ENCODE results near the gene VWF. TPM values are rescaled to one million over a fixed set of nuclear protein-coding genes. Genes with fewer than 3 reads are reported as not detected.

The VWF gene
- total and polyA plus RNA-seq, 2 of the 13 experiments (the other 11 are each of a cell fraction or from before 2014, with no cell fraction given), result 0.20 to 0.25 TPM

DNA sequence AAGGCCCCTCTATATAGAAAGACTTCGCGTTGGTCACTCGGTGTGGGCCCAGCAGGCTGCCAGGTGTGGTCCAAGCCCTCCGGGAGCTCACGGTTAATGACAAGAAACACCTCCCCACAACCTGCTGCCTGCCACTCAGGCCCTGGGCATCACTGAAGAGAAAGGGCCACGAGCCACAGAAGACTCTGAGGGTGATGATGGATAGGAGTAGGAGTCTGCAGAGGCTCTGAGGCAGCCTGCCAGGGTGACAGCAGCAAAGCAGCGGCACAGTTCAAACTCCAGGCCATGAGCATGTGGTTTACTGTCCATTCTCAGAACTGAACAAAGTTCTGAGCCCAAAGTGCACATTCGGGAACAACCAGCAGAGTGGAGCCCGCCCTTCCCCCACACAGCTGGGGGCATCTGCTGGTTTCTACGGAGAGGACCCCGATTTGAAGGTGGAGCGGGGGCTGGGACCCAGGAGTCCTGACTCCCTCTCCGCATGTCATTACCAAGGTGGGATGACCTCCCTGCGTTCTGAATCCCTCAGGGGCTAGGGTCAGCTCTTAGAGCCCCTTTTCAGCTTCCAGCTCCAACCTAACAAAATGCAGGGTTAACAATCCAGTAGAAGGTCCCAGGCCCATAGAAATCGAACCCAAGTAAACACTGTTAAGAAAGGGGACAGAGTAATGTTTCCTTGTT is 65.8 kb downstream of the VWF start (continued):
- TF ChIP-seq, protein P1, sequence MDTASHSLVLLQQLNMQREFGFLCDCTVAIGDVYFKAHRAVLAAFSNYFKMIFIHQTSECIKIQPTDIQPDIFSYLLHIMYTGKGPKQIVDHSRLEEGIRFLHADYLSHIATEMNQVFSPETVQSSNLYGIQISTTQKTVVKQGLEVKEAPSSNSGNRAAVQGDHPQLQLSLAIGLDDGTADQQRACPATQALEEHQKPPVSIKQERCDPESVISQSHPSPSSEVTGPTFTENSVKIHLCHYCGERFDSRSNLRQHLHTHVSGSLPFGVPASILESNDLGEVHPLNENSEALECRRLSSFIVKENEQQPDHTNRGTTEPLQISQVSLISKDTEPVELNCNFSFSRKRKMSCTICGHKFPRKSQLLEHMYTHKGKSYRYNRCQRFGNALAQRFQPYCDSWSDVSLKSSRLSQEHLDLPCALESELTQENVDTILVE (CRISPR knock-in tag; IDR thresholded peaks at IDR 0.05), result peak; percentile 65; the same call in 1 of the 2 replicates
- TF ChIP-seq, protein P2, sequence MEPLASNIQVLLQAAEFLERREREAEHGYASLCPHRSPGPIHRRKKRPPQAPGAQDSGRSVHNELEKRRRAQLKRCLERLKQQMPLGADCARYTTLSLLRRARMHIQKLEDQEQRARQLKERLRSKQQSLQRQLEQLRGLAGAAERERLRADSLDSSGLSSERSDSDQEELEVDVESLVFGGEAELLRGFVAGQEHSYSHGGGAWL (CRISPR knock-in tag; IDR thresholded peaks at IDR 0.05), result 0 out of 2 replicates have a peak, but pooled peaks have one; percentile 36
- TF ChIP-seq ELF3 (CRISPR knock-in tag; IDR thresholded peaks at IDR 0.05) (peak; percentile 30; the same call in 1 of the 2 replicates), ZFY (CRISPR knock-in tag; IDR thresholded peaks at IDR 0.05) (0 out of 2 replicates have a peak, but pooled peaks have one; percentile 30), IKZF1 (IDR thresholded peaks at IDR 0.05) (no peak), NCOA2 (CRISPR knock-in tag; IDR thresholded peaks at IDR 0.05) (peak; percentile 59), ARNT (IDR thresholded peaks at IDR 0.05) (no peak), ZNF766 (CRISPR knock-in tag; IDR thresholded peaks at IDR 0.05; ENCODE audit: borderline replicate concordance) (0 out of 2 replicates have a peak, but pooled peaks have one; percentile 50), SIX4 (CRISPR knock-in tag; IDR thresholded peaks at IDR 0.05) (peak; percentile 23; the same call in 1 of the 2 replicates)
- TF ChIP-seq, protein P3, sequence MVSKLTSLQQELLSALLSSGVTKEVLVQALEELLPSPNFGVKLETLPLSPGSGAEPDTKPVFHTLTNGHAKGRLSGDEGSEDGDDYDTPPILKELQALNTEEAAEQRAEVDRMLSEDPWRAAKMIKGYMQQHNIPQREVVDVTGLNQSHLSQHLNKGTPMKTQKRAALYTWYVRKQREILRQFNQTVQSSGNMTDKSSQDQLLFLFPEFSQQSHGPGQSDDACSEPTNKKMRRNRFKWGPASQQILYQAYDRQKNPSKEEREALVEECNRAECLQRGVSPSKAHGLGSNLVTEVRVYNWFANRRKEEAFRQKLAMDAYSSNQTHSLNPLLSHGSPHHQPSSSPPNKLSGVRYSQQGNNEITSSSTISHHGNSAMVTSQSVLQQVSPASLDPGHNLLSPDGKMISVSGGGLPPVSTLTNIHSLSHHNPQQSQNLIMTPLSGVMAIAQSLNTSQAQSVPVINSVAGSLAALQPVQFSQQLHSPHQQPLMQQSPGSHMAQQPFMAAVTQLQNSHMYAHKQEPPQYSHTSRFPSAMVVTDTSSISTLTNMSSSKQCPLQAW (CRISPR knock-in tag; IDR thresholded peaks at IDR 0.05), result peak; percentile 56
- TF ChIP-seq, protein P4, sequence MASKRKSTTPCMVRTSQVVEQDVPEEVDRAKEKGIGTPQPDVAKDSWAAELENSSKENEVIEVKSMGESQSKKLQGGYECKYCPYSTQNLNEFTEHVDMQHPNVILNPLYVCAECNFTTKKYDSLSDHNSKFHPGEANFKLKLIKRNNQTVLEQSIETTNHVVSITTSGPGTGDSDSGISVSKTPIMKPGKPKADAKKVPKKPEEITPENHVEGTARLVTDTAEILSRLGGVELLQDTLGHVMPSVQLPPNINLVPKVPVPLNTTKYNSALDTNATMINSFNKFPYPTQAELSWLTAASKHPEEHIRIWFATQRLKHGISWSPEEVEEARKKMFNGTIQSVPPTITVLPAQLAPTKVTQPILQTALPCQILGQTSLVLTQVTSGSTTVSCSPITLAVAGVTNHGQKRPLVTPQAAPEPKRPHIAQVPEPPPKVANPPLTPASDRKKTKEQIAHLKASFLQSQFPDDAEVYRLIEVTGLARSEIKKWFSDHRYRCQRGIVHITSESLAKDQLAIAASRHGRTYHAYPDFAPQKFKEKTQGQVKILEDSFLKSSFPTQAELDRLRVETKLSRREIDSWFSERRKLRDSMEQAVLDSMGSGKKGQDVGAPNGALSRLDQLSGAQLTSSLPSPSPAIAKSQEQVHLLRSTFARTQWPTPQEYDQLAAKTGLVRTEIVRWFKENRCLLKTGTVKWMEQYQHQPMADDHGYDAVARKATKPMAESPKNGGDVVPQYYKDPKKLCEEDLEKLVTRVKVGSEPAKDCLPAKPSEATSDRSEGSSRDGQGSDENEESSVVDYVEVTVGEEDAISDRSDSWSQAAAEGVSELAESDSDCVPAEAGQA (IDR thresholded peaks at IDR 0.05; ENCODE audit: low read depth), result no peak
- TF ChIP-seq, protein P4 (CRISPR knock-in tag; IDR thresholded peaks at IDR 0.05; ENCODE audit: borderline replicate concordance), result no peak
- TF ChIP-seq, protein P5, sequence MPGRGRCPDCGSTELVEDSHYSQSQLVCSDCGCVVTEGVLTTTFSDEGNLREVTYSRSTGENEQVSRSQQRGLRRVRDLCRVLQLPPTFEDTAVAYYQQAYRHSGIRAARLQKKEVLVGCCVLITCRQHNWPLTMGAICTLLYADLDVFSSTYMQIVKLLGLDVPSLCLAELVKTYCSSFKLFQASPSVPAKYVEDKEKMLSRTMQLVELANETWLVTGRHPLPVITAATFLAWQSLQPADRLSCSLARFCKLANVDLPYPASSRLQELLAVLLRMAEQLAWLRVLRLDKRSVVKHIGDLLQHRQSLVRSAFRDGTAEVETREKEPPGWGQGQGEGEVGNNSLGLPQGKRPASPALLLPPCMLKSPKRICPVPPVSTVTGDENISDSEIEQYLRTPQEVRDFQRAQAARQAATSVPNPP (CRISPR knock-in tag; IDR thresholded peaks at IDR 0.05), result no peak
- TF ChIP-seq, protein P6, sequence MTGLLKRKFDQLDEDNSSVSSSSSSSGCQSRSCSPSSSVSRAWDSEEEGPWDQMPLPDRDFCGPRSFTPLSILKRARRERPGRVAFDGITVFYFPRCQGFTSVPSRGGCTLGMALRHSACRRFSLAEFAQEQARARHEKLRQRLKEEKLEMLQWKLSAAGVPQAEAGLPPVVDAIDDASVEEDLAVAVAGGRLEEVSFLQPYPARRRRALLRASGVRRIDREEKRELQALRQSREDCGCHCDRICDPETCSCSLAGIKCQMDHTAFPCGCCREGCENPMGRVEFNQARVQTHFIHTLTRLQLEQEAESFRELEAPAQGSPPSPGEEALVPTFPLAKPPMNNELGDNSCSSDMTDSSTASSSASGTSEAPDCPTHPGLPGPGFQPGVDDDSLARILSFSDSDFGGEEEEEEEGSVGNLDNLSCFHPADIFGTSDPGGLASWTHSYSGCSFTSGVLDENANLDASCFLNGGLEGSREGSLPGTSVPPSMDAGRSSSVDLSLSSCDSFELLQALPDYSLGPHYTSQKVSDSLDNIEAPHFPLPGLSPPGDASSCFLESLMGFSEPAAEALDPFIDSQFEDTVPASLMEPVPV (CRISPR knock-in tag; IDR thresholded peaks at IDR 0.05), result peak; percentile 65; the same call in 1 of the 2 replicates

Data from HepG2 (cell line).